A673 (cell line): Measurements from ENCODE around the gene TSPAN5.

ENCODE experiments used
- CTCF ChIP-seq: fragments of 300-800, 200-600 bp; sonication (generic); conservative IDR thresholded peaks from 2 replicates; pipeline ENCODE4 v1.5.1; 2017; ENCODE audit warnings: low read depth, mild to moderate bottlenecking, antibody characterized with exemption, low read length, moderate library complexity, mixed read lengths
- EZH2 ChIP-seq: fragments of 200-600 bp; sonication (generic); IDR thresholded peaks from 2 replicates; pipeline ENCODE4 v1.6.1; 2017; ENCODE audit warnings: borderline replicate concordance, low read depth, mild to moderate bottlenecking, mixed read lengths, antibody characterized with exemption, low read length; ENCODE audit not compliant: poor library complexity, severe bottlenecking

- TF ChIP-seq CTCF (no peak), EZH2 (no peak)
Observed at GRCh38 chr4:98605216-98605615, 53.2 kb downstream of the TSPAN5 start.
